KMS-11 (cell line): Measurements from ENCODE around the gene FAM174A.

ENCODE experiments used
- H2AFZ ChIP-seq: fragments of 200-600 bp; sonication (generic); 2 replicates; pipeline ENCODE4 v1.6.1; 2016; ENCODE audit warnings: antibody characterized with exemption, mixed run types, low read depth
- H3K27ac ChIP-seq: fragments of 200-600 bp; sonication (generic); 2 replicates; pipeline ENCODE4 v1.6.1; 2016; ENCODE audit warnings: mild to moderate bottlenecking, mixed run types
- H3K27me3 ChIP-seq: fragments of 200-600 bp; sonication (generic); 2 replicates; pipeline ENCODE4 v1.6.1; 2017; ENCODE audit warnings: mild to moderate bottlenecking, low read depth, mixed run types, moderate library complexity; ENCODE audit not compliant: insufficient read depth
- H3K36me3 ChIP-seq: fragments of 200-600 bp; sonication (generic); 2 replicates; pipeline ENCODE4 v1.6.1; 2017; ENCODE audit warnings: mild to moderate bottlenecking, mixed run types; ENCODE audit not compliant: insufficient read depth
- H3K4me1 ChIP-seq: fragments of 200-600 bp; sonication (generic); 2 replicates; pipeline ENCODE4 v1.6.1; 2016; ENCODE audit warnings: mild to moderate bottlenecking, low read depth, mixed run types; ENCODE audit not compliant: poor library complexity, severe bottlenecking
- H3K4me2 ChIP-seq: fragments of 200-600 bp; sonication (generic); 2 replicates; pipeline ENCODE4 v1.7.0; 2016; ENCODE audit warnings: mild to moderate bottlenecking, mixed run types
- H3K4me3 ChIP-seq: fragments of 200-600 bp; sonication (generic); IDR thresholded peaks from 2 replicates; pipeline ENCODE4 v1.6.1; 2017; ENCODE audit warnings: low read depth, low read length, mixed read lengths; ENCODE audit not compliant: insufficient read depth
- H3K79me2 ChIP-seq: fragments of 200-600 bp; sonication (generic); 2 replicates; pipeline ENCODE4 v1.6.1; 2016; ENCODE audit warnings: low read depth, mixed run types; ENCODE audit not compliant: insufficient read depth
- H3K9ac ChIP-seq: fragments of 200-600 bp; sonication (generic); 2 replicates; pipeline ENCODE4 v1.6.1; 2016; ENCODE audit warnings: mild to moderate bottlenecking, mixed run types
- H4K20me1 ChIP-seq: fragments of 200-600 bp; sonication (generic); 2 replicates; pipeline ENCODE4 v1.6.1; 2016; ENCODE audit warnings: mild to moderate bottlenecking, mixed run types; ENCODE audit not compliant: insufficient read depth
- TF ChIP-seq, protein P1 (sequence below): fragments of 200-600 bp; sonication (generic); conservative IDR thresholded peaks from 2 replicates; pipeline ENCODE4 v1.6.1; 2017; ENCODE audit warnings: low read depth, mild to moderate bottlenecking, antibody characterized with exemption, low read length, moderate library complexity, mixed read lengths

FAM174A gene

DNA sequence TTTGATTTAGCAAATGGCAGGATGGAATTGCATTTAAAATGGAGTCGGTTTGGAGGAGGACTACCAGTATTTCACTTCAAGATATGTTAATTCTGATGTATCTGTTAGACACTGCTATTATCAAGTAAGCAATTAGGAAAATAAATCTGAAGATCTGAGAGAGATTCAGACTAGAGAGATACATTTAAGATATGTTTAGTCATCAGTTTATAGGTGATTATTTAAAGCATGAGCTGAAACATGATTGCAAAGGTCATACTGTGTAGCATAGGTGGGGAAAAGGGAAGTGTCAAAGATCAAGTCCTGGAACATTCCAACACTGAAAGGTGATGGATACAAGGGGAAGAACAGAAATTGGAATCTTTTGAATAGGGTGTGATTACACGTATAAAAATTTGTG, 79.1 kb downstream of the FAM174A start:
- no peaks in the 10 kb centered on the region for H3K36me3 ChIP-seq
- no peaks in the 10 kb centered on the region for H3K27me3 ChIP-seq
- no peaks in the 10 kb centered on the region for H3K4me1 ChIP-seq
- no peak overlapping the region for H2AFZ ChIP-seq
- TF ChIP-seq, protein P1, sequence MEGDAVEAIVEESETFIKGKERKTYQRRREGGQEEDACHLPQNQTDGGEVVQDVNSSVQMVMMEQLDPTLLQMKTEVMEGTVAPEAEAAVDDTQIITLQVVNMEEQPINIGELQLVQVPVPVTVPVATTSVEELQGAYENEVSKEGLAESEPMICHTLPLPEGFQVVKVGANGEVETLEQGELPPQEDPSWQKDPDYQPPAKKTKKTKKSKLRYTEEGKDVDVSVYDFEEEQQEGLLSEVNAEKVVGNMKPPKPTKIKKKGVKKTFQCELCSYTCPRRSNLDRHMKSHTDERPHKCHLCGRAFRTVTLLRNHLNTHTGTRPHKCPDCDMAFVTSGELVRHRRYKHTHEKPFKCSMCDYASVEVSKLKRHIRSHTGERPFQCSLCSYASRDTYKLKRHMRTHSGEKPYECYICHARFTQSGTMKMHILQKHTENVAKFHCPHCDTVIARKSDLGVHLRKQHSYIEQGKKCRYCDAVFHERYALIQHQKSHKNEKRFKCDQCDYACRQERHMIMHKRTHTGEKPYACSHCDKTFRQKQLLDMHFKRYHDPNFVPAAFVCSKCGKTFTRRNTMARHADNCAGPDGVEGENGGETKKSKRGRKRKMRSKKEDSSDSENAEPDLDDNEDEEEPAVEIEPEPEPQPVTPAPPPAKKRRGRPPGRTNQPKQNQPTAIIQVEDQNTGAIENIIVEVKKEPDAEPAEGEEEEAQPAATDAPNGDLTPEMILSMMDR = no peak
- no peaks in the 10 kb centered on the region for H4K20me1 ChIP-seq
- H3K79me2 ChIP-seq = no peaks in the 10 kb centered on the region
- H3K4me3 ChIP-seq = no peak overlapping the region
- H3K4me2 ChIP-seq = no peak overlapping the region
- H3K27ac ChIP-seq = no peak overlapping the region
- no peak overlapping the region for H3K9ac ChIP-seq

GRCh38 chr5:100615362-100615761, 80.2 kb downstream of the FAM174A start:
- Histone ChIP-seq H3K4me1 (no peaks in the 10 kb centered on the region), H3K27ac (no peak overlapping the region), H3K36me3 (no peaks in the 10 kb centered on the region), H3K4me2 (no peak overlapping the region), H3K9ac (no peak overlapping the region), H3K4me3 (no peak overlapping the region), H4K20me1 (no peaks in the 10 kb centered on the region), H3K27me3 (no peaks in the 10 kb centered on the region), H2AFZ (no peak overlapping the region), H3K79me2 (no peaks in the 10 kb centered on the region)
- TF ChIP-seq, protein P1 = no peak

DNA sequence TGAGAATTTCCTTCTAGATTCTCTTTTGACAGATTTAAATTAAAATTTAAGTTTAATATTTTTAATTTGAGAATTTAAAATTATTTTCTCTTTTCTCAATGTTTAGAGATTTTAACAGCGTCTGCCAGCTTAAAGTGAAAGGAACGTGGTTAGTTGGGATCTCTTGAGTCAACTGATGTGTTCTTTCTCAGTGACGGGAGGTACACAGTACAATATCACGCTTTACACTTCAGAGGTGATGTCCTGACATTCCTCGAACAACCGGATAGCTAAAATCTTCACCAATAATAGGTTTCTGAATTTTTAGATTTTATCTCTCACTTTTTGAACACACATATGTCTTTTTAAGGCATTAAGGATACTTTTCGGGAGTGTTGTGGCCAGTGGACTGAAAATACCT, 81.1 kb downstream of the FAM174A start:
- Histone ChIP-seq H2AFZ (no peak overlapping the region), H3K4me3 (no peak overlapping the region), H3K27ac (no peak overlapping the region), H3K9ac (no peak overlapping the region), H3K27me3 (no peaks in the 10 kb centered on the region), H3K36me3 (no peaks in the 10 kb centered on the region), H3K79me2 (no peaks in the 10 kb centered on the region), H3K4me2 (no peak overlapping the region), H3K4me1 (no peaks in the 10 kb centered on the region), H4K20me1 (no peaks in the 10 kb centered on the region)
- TF ChIP-seq, protein P1 = no peak

DNA sequence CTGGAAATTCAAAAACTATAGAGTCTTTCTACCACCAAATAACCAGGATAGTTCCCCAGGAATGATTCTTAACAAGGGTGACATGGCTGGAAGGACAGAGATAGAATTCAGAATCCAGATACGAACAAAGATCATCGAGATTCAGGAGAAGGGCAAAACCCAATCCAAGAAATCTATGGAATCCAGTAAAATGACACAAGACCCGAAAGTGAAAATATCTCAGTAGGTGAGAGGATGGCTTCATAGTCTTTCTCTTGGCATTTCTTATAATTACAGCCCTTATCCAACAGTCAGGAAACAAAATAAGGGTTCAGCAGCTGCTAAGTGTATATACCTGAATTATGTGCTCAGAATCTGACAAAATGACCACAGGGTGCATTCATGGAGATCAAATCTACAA, 81.8 kb downstream of the FAM174A start:
- no peaks in the 10 kb centered on the region for H3K36me3 ChIP-seq
- no peaks in the 10 kb centered on the region for H4K20me1 ChIP-seq
- no peak overlapping the region for H3K4me2 ChIP-seq
- H3K4me1 ChIP-seq = no peaks in the 10 kb centered on the region
- no peak overlapping the region for H3K9ac ChIP-seq
- H3K27ac ChIP-seq = no peak overlapping the region
- H3K27me3 ChIP-seq = no peaks in the 10 kb centered on the region
- no peak overlapping the region for H3K4me3 ChIP-seq
- no peaks in the 10 kb centered on the region for H3K79me2 ChIP-seq
- H2AFZ ChIP-seq = no peak overlapping the region
- TF ChIP-seq, protein P1 = no peak

DNA sequence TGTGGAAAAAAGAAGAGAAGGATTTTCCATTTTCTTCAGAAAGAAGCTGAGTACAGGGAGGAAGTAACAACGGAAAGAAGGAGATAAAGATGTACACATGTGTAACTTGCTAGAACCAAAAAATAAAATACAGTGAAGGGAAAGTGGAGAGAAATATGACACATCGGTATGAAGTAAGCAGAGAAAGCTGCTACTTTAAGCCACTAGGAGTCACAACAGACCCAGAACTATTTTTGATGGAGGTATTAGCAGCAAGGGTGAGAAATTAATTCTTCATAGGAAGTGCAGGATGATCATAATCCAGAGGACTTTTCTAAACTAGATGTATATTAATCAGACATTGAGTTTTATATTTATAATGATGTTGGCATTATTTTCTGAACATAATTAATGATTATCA, 88.5 kb downstream of the FAM174A start:
- H3K4me1 ChIP-seq = no peaks in the 10 kb centered on the region
- no peak overlapping the region for H3K4me2 ChIP-seq
- H3K79me2 ChIP-seq = no peaks in the 10 kb centered on the region
- no peak overlapping the region for H3K9ac ChIP-seq
- no peaks in the 10 kb centered on the region for H3K36me3 ChIP-seq
- no peaks in the 10 kb centered on the region for H3K27me3 ChIP-seq
- no peak overlapping the region for H3K27ac ChIP-seq
- H4K20me1 ChIP-seq = no peaks in the 10 kb centered on the region
- no peak overlapping the region for H2AFZ ChIP-seq
- no peak overlapping the region for H3K4me3 ChIP-seq
- TF ChIP-seq, protein P1 = peak; percentile 27; the same call in 1 of the 2 replicates
